ENCODE measurements around the gene IER5L.
A peak's percentile ranks its signal among the peaks of the same experiment; 100 is the strongest.

Gene IER5L

GRCh38 chr9:129177791-129178567 lies at the start of gene IER5L:
TSS of gene IER5L (minus strand) at chr9:129178261. CDS start at chr9:129178052, 209 bp downstream.
- DNase-seq: peak; percentile 91 to 99 (median 99)

- no peak for DNase-seq
Observed at GRCh38 chr9:129227843-129228189, 49.8 kb upstream of the IER5L start.

GRCh38 chr9:129225815-129226214 lies 47.8 kb upstream of the IER5L start:
- no peak for DNase-seq

GRCh38 chr9:129225490-129225778 lies 47.4 kb upstream of the IER5L start:
- DNase-seq: no peak

GRCh38 chr9:129224618-129225489 lies 46.8 kb upstream of the IER5L start:
- no peak for DNase-seq

- DNase-seq: no peak
Observed at GRCh38 chr9:129223551-129224208, 45.6 kb upstream of the IER5L start.

- no peak for DNase-seq
Observed at GRCh38 chr9:129222819-129223218, 44.8 kb upstream of the IER5L start.

- no peak for DNase-seq
Observed at GRCh38 chr9:129221979-129222635, 44.0 kb upstream of the IER5L start.

GRCh38 chr9:129221233-129221632 lies 43.2 kb upstream of the IER5L start:
- DNase-seq: no peak

GRCh38 chr9:129220771-129221170 lies 42.7 kb upstream of the IER5L start:
- no peak for DNase-seq

GRCh38 chr9:129218918-129219317 lies 40.9 kb upstream of the IER5L start:
- no peak for DNase-seq

- DNase-seq: no peak
Observed at GRCh38 chr9:129218272-129218625, 40.2 kb upstream of the IER5L start.

GRCh38 chr9:129213551-129213950 lies 35.5 kb upstream of the IER5L start:
- no peak for DNase-seq

- DNase-seq: peak in 1 of 3 experiments; percentile 36
Observed at GRCh38 chr9:129211686-129212085, 33.6 kb upstream of the IER5L start.

GRCh38 chr9:129210125-129210524 lies 32.1 kb upstream of the IER5L start:
- no peak for DNase-seq

GRCh38 chr9:129209580-129209979 lies 31.5 kb upstream of the IER5L start:
- DNase-seq: no peak

GRCh38 chr9:129209109-129209508 lies 31.0 kb upstream of the IER5L start:
- no peak for DNase-seq

GRCh38 chr9:129208207-129209032 lies 30.4 kb upstream of the IER5L start:
- DNase-seq: no peak

GRCh38 chr9:129206905-129207304 lies 28.8 kb upstream of the IER5L start:
- DNase-seq: no peak

- DNase-seq: no peak
Observed at GRCh38 chr9:129206401-129206800, 28.3 kb upstream of the IER5L start.

- DNase-seq: no peak
Observed at GRCh38 chr9:129204840-129205239, 26.8 kb upstream of the IER5L start.

- DNase-seq: no peak
Observed at GRCh38 chr9:129203556-129203909, 25.5 kb upstream of the IER5L start.

Measured in NCI-H1417 (cell line).